ENCODE data around the gene PSMB10.

- TF ChIP-seq CTCF (IDR thresholded peaks at IDR 0.05) (no peak), POLR2A (IDR thresholded peaks at IDR 0.05) (peak; percentile 53 to 88)
Observed at GRCh38 chr16:67892899-67893742, 43.5 kb downstream of the PSMB10 start, which contains the start of gene PSKH1.
